HG02642 (cell line): ENCODE measurements around the gene GRIN3A.
A peak's percentile ranks its signal among the peaks of the same experiment; 100 is the strongest.
"Not testable (repeated sequence)": the region's sequence is repeated elsewhere in the genome, so short reads cannot be mapped to it uniquely, and the experiment has no call there.

Experiments
- ATAC-seq: cut with Tn5 transposase; IDR thresholded peaks from one replicate; pipeline ENCODE4 v1.9.1; 2021; ENCODE audit warnings: mild to moderate bottlenecking; ENCODE audit not compliant: unreplicated experiment, poor library complexity

GRIN3A gene

GRCh38 chr9:101635473-101635872 is 103.0 kb downstream of the GRIN3A start:
- no peak for ATAC-seq

DNA sequence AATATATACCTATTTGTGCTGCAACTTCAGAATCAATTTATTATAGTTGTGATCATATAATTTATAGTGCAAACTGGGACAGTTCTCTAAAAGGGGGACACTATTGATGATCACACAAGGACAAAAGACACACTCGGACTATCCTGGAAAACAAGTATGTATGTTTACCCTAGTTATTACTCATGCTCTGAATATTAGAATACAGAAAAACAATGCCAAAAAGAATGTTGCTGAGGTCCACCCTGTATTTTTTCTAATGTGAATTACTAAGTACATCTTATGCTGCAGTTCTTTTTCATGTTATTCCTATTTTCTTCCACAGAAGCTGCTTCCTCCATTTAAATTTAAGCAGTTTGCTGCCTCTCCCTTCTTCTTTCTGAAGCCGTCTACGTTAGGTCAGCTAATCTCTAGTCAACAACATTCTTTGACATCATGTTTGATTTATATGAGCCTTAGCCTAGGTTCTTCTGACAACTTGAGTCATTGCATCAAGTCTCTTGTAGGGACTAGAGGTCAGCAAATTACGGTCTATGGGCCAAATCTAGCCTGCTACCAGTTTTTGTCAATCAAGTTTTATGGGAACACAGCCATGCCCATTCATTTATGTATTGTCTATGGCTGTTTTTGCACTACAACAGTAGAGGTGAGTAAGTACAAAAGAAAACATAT is 103.6 kb downstream of the GRIN3A start:
- ATAC-seq: no peak

DNA sequence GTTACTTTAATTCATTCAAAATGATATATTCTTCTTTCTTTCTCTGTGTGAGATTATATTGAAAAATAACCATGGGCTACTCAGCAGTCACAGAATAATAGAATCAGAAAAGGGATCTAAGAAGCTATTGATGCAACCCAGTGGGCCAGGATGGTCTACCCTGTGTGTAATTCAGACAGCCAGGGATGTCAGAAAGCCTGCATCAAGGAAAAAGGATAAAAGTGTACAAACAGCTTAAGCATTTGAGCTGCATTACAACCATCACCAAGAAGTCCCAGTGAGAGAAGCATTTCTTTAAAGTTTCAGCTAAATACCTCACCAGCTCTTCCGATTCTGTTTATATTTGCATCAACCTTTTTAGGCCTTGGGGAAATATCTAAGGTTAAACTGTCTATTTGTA is 105.8 kb downstream of the GRIN3A start:
- no peak for ATAC-seq

DNA sequence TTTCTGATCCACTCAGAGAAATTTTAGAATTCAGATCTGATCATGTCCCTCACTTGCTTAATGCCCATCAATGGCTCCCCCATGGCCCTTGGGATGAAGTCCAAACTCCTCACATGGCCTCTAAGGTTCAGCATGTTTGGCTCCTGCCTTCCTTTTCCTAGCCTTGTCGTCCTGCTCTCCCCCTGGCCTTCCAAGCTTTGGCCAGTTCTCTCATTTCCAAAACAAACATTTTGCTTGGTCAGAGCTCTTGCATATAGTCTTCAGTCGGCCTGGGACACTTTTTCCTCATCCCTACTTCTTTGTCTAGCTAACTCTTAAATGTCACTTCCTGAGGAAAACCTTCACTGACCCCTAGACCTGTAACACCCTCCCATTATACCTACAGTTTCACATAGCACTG is 106.6 kb downstream of the GRIN3A start:
- no peak for ATAC-seq

- no peak for ATAC-seq
These were observed 108.8 kb downstream of the GRIN3A start for GRCh38 chr9:101629636-101630035.

DNA sequence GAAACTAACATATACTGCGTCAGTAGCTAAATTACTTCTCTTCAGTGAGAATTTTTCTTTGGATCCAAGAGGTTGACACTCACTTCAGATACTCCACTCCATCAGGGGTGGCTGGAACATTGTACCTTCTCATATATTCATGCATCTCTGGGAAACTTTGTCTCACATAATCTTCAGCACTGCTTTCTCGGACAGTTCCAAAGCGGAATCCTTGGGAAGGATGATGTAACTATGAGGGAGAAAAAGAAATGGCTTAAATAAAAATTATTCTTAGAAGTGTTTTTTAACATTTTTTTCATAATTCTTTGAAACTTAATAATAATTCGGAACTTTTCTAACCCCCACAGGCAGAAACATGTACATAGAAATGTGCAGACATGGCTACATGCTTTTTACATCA is 110.3 kb downstream of the GRIN3A start:
- no peak for ATAC-seq

- ATAC-seq: no peak
These were observed 112.2 kb downstream of the GRIN3A start for GRCh38 chr9:101626295-101626694.

DNA sequence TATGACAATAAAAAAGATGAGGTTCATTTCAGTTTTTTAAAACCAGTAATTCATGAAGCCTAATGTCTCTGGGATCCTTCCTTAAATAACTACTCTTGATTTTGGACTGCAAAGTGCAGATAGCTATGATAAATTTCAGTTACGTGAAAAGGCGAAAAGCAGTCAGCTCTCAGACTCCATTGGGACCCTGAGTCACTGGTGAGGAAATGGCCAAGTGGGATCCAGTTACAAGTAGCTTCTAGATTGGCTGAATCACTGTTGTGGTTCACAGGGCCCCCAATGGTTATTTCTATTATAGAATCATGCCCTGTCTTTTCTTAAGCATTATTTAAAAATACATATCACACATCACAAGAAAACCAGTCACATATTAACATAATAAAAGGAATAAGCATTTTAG is 112.6 kb downstream of the GRIN3A start:
- no peak for ATAC-seq

- ATAC-seq: no peak
These were observed 118.0 kb downstream of the GRIN3A start for GRCh38 chr9:101620452-101620851.

DNA sequence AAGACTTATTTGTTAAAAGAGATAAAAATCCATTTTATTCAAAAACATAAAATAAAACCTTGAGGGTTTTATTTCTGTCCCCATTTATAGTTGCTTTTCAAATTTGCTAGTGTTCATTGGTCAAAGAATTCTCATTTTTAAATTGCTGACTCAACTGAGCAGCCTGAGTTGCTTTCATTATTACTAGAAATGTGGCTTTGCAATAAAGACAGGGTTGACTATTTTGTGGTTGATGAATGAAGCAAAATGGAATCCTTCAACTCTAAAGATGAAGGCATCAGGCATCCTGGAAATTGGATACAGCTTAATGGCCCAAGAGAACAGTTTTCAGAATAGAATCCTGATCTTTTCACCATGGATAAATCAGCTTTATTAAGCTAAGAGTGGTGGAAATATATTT is 119.7 kb downstream of the GRIN3A start:
- no peak for ATAC-seq

DNA sequence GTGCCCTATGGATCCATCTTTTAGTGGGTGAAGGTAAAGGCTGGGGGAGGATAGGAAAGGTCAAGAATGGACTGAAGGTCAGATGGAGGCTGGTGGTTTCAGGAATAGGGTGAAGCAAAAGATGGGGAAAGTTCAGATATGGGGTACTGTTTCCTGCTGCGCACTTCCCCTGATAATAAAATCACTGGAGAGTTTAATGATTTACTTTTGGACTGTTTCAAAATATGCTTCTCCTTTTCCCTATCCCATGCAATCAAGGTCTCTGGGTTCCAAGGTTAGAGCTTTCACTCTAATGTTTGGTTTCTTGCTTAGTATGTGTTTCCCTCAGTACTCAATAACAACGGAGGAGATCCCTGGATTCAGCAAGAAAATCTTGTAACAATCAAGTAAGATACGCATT is 132.9 kb downstream of the GRIN3A start:
- ATAC-seq: no peak

- ATAC-seq: no peak
These were observed 134.2 kb downstream of the GRIN3A start for GRCh38 chr9:101604296-101604695.

- no peak for ATAC-seq
These were observed 136.3 kb downstream of the GRIN3A start for GRCh38 chr9:101601904-101602765.

- ATAC-seq: no peak
These were observed 143.7 kb downstream of the GRIN3A start, which contains the start of gene PPP3R2 for GRCh38 chr9:101594796-101595195. PPP3R2 (minus strand) TSS chr9:101594969; CDS start chr9:101594921, 48 bp downstream.

DNA sequence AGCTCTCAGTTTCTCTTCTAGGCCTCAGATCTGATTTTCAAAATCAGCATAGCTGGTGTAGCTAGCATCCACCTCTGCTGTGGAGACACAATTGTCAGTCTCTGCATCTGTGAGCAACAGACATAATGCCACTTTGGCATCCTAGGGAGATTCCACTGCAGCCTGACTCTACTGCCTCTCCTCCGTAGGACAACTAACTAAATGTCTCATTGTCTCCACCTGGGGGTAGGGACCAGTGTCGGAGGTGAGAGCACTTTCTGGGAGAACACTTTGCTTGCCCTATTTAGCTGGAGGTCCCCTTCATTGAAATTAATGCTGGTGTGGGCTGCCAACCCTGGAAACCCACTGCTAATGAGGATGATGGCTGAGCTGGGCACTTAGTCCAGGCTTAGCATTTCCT is 145.1 kb downstream of the GRIN3A start:
- no peak for ATAC-seq

DNA sequence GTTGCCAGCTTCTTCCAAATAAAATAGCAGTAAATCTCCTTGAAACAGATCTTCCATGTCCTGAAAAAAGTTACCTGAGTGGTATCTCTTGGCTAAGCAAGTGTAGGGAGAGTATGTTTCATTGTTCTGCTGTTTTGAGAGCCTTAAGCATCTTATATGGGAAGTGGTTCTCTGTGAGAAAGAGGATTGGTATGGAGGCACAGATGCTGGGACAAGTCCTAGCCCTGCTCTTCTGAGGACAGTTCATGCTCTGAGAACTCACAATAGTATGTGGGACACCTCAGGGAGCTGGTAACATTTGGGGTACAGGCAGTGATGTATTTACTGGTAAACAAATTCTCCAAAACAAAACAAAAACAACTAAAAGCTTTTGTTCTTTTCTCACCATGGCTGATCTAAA is 145.7 kb downstream of the GRIN3A start:
- ATAC-seq: no peak

DNA sequence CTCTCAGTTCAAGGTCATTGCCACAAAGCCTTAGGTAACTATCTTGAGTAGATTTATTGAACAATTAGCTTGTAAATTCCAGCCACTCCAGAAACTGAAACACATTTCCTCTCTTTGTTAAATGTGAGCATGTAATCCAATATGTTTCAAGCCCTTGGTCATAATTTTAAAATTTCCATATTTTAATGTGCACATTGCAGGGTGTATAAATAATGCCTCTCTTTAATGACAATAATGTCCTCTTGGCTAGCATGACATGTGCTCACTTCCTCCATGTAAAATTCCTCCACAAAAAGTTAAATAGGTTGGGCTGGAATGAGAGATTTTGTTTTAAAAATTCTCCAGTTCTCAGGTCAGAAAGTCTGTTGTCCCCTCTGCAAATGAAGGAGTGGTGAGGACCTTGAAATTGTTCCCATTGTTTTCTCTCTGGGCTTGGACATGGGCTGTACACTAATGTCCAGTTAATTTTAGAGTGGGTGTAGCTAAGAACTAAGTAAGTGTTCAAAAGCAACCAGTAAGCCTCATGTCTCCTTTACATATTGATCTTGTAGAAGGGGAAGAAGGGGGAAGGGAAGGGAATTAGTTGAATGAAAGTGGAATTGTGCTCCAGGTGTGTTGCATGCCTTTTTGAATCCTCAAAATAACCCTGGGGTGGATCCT is 146.5 kb downstream of the GRIN3A start:
- ATAC-seq: no peak

GRCh38 chr9:101590901-101591300 is 147.5 kb downstream of the GRIN3A start:
- no peak for ATAC-seq

- not testable (repeated sequence) for ATAC-seq
These were observed 148.4 kb downstream of the GRIN3A start for GRCh38 chr9:101590074-101590473.

DNA sequence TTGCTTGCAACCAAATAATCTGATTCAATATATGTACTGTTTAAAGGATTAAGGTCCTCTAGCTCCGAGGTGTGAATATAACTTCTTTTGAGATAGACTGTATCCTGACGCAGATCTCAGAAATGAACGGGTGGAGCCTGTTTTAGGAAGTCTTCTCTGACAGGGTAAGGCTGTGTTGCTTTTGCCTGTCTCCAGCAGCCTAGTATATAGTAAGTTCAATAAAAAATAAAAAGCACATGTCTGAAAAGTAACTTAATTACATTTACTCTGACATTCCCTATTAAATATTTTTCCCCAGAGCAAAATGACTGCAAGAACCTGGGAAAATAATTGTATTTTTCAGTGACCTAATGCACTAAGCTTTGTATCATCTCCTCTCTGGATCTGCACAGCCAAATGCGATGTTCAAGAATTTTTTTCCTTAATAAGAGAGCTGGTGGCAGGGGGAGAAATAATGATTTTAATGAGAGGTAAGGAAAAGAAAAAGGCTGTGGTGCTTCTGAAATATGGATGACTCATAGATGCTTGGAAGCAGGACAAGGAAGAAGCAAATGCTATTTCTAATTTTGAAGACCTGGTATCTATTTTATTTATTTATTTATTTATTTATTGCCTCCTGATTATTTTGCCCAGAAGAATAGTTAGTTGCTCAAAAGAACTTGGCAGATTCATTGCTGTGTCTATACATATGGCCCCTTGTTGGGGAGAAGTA is 151.0 kb downstream of the GRIN3A start:
- ATAC-seq: no peak

DNA sequence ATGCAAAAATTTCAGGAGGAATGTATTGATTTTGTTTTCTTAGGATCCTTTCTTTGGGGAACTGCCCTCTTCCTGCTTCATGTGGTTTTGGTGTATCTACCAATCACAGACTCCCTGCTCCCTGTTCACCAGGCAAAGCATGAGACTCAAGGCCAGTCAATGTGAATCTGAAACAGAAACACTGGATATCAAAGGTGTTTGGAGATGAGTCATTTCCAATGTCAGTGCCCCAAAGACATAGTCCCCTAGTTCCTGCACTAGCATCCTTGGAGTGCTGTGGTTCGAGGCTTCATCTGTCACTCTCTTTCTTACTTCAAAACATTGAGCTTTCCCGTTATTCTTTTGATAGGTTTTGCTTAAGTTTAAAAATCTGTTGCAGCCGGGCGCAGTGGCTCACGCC is 151.8 kb downstream of the GRIN3A start:
- ATAC-seq: peak; percentile 71
